Measurements from ENCODE around the gene MGRN1.

Gene MGRN1

DNA sequence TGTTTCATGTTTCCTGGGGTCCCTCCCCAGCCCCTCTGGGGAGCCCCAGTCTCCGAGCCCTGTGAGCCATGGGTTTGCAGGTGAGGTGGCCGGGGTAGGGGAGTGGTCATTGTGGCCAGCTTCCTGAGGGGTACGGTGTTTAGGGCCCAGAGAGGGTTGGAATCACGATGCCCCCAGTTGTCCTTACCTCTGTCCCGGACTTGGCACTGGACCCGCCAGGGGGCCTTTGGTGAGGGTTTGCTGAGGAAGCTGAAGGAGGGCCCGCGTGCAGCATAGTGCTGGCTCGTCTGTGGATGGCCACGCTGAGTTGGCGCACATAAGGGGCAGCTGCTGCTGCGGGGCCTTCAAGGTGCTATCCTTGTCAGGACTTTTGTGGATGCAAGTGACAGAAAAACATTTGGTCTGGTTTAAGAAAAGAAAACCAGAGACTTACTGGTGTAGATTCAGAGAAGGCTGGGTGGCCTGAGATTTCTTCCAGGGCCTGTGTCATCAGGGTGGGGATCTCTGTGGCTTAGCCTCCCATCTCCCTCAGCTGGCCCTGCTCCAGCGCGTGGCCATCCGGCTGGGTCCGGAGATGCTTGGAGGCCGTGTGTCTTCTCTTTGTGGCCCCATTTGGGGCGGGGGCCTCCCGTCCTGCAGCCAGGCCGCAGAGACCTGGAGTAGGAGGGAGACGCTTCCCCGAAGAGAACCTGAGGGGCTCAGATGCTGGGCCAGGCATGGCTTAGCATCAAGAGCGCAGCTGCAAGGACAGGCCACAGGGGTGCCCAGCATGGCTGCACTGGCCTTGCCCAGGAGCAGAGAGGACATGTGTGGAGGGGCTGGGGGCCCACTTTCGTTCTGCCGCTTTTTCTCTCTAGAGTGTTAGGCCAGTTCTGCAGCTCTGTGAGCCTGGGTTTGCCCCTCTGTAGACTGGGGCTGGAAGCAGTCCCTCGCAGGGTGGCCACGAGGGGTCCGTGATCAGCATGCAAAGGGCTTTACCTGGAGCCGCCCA, 35.0 kb downstream of the MGRN1 start:
- no peak for DNase-seq
- H3K36me3 ChIP-seq, result peaks cover 36% of the 10 kb centered on the region

DNA sequence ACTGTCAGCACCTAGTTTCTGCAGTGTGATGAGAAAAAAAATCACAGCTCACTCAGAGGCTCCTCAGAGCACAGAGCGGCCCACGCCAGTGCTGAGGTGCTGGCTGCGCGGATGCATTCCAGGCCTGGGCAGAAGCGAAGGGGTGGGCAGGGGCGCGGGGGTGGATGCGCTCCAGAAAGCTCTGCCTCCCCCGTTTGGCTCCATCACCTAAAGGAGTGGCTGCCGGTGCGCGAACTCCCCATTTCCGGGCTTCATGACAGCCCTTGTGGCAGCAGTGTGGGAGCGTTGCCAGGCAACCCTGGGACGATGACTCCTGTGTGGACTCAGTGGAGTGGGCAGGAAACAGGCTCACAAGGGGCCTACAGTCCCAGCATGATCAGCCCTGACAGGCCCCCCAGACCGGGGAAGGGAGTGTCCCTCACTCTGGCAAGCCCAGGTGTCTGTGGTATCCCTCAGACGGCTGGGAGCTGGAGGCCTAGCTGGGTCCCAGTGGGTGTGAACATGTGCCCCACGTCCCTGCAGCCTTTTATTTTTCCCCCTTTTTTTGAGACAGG, 35.9 kb downstream of the MGRN1 start:
- peaks cover 34% of the 10 kb centered on the region for H3K36me3 ChIP-seq
- no peak for DNase-seq
- H3K27ac ChIP-seq, result no peak overlapping the region
- H3K27me3 ChIP-seq (ENCODE audit: insufficient read depth, low read depth, severe bottlenecking), result no peaks in the 10 kb centered on the region
- H3K4me3 ChIP-seq (ENCODE audit: low read depth, low read length), result no peak overlapping the region
- no peaks in the 10 kb centered on the region for H3K9me3 ChIP-seq (ENCODE audit: severe bottlenecking)
- no peak for TF ChIP-seq CTCF (IDR thresholded peaks at IDR 0.05; ENCODE audit: low read depth, low read length)

More for the DNA sequence above, 35.0 kb downstream of the MGRN1 start:
- Histone ChIP-seq H3K27ac (no peak overlapping the region), H3K4me3 (ENCODE audit: low read depth, low read length) (no peak overlapping the region), H3K27me3 (ENCODE audit: insufficient read depth, low read depth, severe bottlenecking) (no peaks in the 10 kb centered on the region), H3K9me3 (ENCODE audit: severe bottlenecking) (no peaks in the 10 kb centered on the region)
- TF ChIP-seq CTCF (IDR thresholded peaks at IDR 0.05; ENCODE audit: low read depth, low read length), result no peak

- H3K36me3 ChIP-seq, result peaks cover 34% of the 10 kb centered on the region
- H3K27me3 ChIP-seq (ENCODE audit: insufficient read depth, low read depth, severe bottlenecking), result no peaks in the 10 kb centered on the region
- H3K4me3 ChIP-seq (ENCODE audit: low read depth, low read length), result no peak overlapping the region
- DNase-seq, result no peak
- TF ChIP-seq CTCF (IDR thresholded peaks at IDR 0.05; ENCODE audit: low read depth, low read length), result no peak
- no peaks in the 10 kb centered on the region for H3K9me3 ChIP-seq (ENCODE audit: severe bottlenecking)
- H3K27ac ChIP-seq, result peak overlapping the region; percentile 77; the same call in 1 of the 2 replicates
These were observed 37.0 kb downstream of the MGRN1 start for GRCh38 chr16:4661661-4662060.

- DNase-seq, result no peak
- peak overlapping the region; percentile 61 for H3K27ac ChIP-seq
- peaks cover 39% of the 10 kb centered on the region for H3K36me3 ChIP-seq
- H3K4me3 ChIP-seq (ENCODE audit: low read depth, low read length), result no peak overlapping the region
- H3K27me3 ChIP-seq (ENCODE audit: insufficient read depth, low read depth, severe bottlenecking), result no peaks in the 10 kb centered on the region
- no peaks in the 10 kb centered on the region for H3K9me3 ChIP-seq (ENCODE audit: severe bottlenecking)
- no peak for TF ChIP-seq CTCF (IDR thresholded peaks at IDR 0.05; ENCODE audit: low read depth, low read length)
These were observed 38.8 kb downstream of the MGRN1 start for GRCh38 chr16:4663465-4663776.

DNA sequence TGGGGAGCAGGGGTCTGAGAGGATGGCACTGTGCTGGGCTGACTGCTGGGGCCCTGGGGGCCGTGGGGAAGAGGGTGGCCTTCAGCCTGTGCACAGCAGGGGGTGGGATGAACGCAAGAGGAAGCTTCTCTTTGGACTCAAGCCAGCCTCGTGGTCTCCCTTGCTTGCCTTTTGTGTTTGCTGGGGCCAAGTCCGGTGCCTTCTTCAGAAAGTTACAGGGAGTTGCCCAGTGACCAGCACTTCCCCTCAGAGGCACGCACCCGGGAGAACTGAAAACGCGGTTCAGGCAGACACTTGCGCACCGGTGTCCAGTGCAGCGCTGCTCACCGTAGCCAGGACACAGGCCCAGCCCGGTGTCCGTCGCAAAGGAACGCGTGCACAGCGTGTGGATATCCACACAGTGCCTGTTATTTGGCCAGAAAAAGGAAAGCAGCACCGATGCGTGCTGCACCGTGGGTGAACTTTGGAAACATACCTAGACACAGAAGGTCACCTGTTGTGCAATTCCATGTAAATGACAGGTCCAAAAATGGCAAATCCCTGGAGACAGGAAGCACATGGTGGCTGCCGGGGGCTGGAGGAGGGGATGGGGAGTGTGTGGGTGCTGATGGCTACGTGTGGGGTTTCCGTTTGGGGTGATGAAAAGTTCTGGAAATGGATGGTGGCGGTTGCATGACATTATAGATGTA, 39.3 kb downstream of the MGRN1 start:
- Histone ChIP-seq H3K36me3 (peaks cover 40% of the 10 kb centered on the region), H3K27ac (peak overlapping the region; percentile 61), H3K27me3 (ENCODE audit: insufficient read depth, low read depth, severe bottlenecking) (no peaks in the 10 kb centered on the region), H3K4me3 (ENCODE audit: low read depth, low read length) (no peak overlapping the region), H3K9me3 (ENCODE audit: severe bottlenecking) (no peaks in the 10 kb centered on the region)
- no peak for DNase-seq
- no peak for TF ChIP-seq CTCF (IDR thresholded peaks at IDR 0.05; ENCODE audit: low read depth, low read length)

Measured in WERI-Rb-1 (cell line).